WTC11 (cell line): ENCODE measurements around the gene CLEC2D.

Experiments
- ATF2 ChIP-seq: sonication (generic); formaldehyde crosslinking; IDR thresholded peaks from 2 replicates; pipeline ENCODE4 v1.8.1; 2022; ENCODE audit warnings: low read depth, missing genetic modification reagents, borderline replicate concordance
- ELF4 ChIP-seq: sonication (generic); formaldehyde crosslinking; IDR thresholded peaks from 2 replicates; pipeline ENCODE4 v1.8.1; 2022; ENCODE audit warnings: low read depth, mild to moderate bottlenecking, moderate library complexity, missing genetic modification reagents
- ESRRA ChIP-seq: sonication (generic); formaldehyde crosslinking; IDR thresholded peaks from 2 replicates; pipeline ENCODE4 v1.8.1; 2022; ENCODE audit warnings: mild to moderate bottlenecking, missing genetic modification reagents, borderline replicate concordance
- FOXP4 ChIP-seq: sonication (generic); formaldehyde crosslinking; IDR thresholded peaks from 2 replicates; pipeline ENCODE4 v1.8.0; 2022; ENCODE audit warnings: mild to moderate bottlenecking, missing genetic modification reagents
- NFYB ChIP-seq: sonication (generic); formaldehyde crosslinking; conservative IDR thresholded peaks from 2 replicates; pipeline ENCODE4 v1.8.0; 2022; ENCODE audit warnings: low read depth, missing genetic modification reagents
- SMAD3 ChIP-seq: sonication (generic); formaldehyde crosslinking; IDR thresholded peaks from 2 replicates; pipeline ENCODE4 v1.8.0; 2022; ENCODE audit warnings: missing genetic modification reagents, mild to moderate bottlenecking, borderline replicate concordance
- SP1 ChIP-seq: sonication (generic); formaldehyde crosslinking; conservative IDR thresholded peaks from 2 replicates; pipeline ENCODE4 v1.8.1; 2022; ENCODE audit warnings: missing genetic modification reagents
- USF2 ChIP-seq: sonication (generic); formaldehyde crosslinking; IDR thresholded peaks from 2 replicates; pipeline ENCODE4 v1.8.1; 2023; ENCODE audit warnings: mild to moderate bottlenecking, missing genetic modification reagents, moderate library complexity
- ZNF121 ChIP-seq: sonication (generic); formaldehyde crosslinking; IDR thresholded peaks from 2 replicates; pipeline ENCODE4 v1.8.0; 2023; ENCODE audit warnings: missing genetic modification reagents
- TF ChIP-seq, protein P1 (sequence below): fragments of 200-600 bp; IDR thresholded peaks from 2 replicates; pipeline ENCODE4 v1.8.0; 2022; ENCODE audit warnings: antibody characterized with exemption
- TF ChIP-seq, protein P2 (sequence below): sonication (generic); formaldehyde crosslinking; conservative IDR thresholded peaks from 2 replicates; pipeline ENCODE4 v1.8.1; 2022; ENCODE audit warnings: mild to moderate bottlenecking, missing genetic modification reagents

DNA sequence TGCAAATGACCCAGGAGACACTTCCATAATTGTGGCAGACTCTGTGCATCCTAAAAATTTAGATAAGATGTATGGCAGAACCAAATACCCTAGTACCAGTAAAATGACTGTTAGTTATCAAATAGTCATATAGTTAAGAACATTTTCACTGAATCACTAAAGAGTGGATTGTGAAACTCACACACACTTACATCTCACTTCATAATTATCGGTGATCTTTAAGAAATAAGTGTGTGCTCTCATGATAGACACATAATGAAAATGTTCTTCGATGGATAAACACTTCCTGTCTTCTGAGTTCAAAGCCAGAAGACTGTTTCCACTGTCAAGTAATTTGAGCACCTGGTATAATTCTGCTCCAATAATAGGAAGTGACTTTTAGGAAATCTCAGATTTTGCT lies 42.7 kb upstream of the CLEC2D start:
- TF ChIP-seq, protein P1, sequence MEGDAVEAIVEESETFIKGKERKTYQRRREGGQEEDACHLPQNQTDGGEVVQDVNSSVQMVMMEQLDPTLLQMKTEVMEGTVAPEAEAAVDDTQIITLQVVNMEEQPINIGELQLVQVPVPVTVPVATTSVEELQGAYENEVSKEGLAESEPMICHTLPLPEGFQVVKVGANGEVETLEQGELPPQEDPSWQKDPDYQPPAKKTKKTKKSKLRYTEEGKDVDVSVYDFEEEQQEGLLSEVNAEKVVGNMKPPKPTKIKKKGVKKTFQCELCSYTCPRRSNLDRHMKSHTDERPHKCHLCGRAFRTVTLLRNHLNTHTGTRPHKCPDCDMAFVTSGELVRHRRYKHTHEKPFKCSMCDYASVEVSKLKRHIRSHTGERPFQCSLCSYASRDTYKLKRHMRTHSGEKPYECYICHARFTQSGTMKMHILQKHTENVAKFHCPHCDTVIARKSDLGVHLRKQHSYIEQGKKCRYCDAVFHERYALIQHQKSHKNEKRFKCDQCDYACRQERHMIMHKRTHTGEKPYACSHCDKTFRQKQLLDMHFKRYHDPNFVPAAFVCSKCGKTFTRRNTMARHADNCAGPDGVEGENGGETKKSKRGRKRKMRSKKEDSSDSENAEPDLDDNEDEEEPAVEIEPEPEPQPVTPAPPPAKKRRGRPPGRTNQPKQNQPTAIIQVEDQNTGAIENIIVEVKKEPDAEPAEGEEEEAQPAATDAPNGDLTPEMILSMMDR = no peak
- TF ChIP-seq FOXP4 (CRISPR knock-in tag) (no peak), ESRRA (no peak), ATF2 (CRISPR knock-in tag) (no peak), ELF4 (no peak), SP1 (no peak), USF2 (no peak), ZNF121 (no peak), SMAD3 (CRISPR knock-in tag) (no peak), NFYB (CRISPR knock-in tag) (no peak)
- TF ChIP-seq, protein P2, sequence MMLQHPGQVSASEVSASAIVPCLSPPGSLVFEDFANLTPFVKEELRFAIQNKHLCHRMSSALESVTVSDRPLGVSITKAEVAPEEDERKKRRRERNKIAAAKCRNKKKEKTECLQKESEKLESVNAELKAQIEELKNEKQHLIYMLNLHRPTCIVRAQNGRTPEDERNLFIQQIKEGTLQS (CRISPR knock-in tag) = no peak
